Measurements from ENCODE around the gene SGMS2. TPM values are rescaled to one million over a fixed set of nuclear protein-coding genes. Genes with fewer than 3 reads are reported as not detected.

The SGMS2 gene
- total RNA-seq, 1 experiment from 2014 or later = 58.7 TPM

DNA sequence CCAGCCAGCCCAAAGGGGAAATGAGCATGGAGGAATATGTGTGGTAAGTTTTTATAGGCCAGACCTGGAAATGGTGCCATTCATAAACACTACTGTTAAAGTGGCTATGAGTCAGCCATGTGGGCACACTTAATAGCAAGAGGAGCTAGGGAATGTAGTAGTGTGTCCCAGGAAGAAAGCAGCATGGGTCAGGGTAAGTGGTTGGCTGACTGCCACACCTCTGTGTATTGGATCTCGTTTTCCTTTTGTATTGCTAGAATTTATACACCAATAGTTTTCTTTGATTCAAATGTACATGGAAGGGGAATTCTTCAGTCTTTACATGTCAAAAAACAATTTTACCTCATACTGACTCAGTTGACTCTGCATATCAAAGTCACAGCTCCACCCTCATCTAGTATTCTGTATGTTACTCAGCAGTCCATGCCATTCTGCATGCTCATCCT, 22.9 kb upstream of the SGMS2 start:
- H3K9ac ChIP-seq (ENCODE audit: low read length) = no peak overlapping the region
- no peaks in the 10 kb centered on the region for H3K9me2 ChIP-seq (replicated peaks; ENCODE audit: low read length)
- no peaks in the 10 kb centered on the region for H4K20me1 ChIP-seq (ENCODE audit: low read length)
- H3K27ac ChIP-seq (ENCODE audit: low read length) = peak overlapping the region; percentile 39; the same call in 1 of the 2 replicates
- H3K36me3 ChIP-seq (ENCODE audit: low read depth, low read length) = no peaks in the 10 kb centered on the region
- no TSS peak for BruUV-seq (replicated peaks)
- H3K9me3 ChIP-seq (ENCODE audit: low read length) = no peaks in the 10 kb centered on the region
- ChIA-PET POLR2A (ENCODE audit: unreplicated experiment) (no interaction called here), CTCF (no interaction called here)
- TF ChIP-seq, protein P1, sequence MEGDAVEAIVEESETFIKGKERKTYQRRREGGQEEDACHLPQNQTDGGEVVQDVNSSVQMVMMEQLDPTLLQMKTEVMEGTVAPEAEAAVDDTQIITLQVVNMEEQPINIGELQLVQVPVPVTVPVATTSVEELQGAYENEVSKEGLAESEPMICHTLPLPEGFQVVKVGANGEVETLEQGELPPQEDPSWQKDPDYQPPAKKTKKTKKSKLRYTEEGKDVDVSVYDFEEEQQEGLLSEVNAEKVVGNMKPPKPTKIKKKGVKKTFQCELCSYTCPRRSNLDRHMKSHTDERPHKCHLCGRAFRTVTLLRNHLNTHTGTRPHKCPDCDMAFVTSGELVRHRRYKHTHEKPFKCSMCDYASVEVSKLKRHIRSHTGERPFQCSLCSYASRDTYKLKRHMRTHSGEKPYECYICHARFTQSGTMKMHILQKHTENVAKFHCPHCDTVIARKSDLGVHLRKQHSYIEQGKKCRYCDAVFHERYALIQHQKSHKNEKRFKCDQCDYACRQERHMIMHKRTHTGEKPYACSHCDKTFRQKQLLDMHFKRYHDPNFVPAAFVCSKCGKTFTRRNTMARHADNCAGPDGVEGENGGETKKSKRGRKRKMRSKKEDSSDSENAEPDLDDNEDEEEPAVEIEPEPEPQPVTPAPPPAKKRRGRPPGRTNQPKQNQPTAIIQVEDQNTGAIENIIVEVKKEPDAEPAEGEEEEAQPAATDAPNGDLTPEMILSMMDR (conservative IDR thresholded peaks at IDR 0.05; ENCODE audit: low read depth, low read length) = no peak
- TF ChIP-seq EZH2phosphoT487 (IDR thresholded peaks at IDR 0.05; ENCODE audit: borderline replicate concordance, low read length) = no peak
- TF ChIP-seq EZH2 (IDR thresholded peaks at IDR 0.05; ENCODE audit: low read length, unreplicated experiment) = no peak
- H3K79me2 ChIP-seq (ENCODE audit: low read length) = no peaks in the 10 kb centered on the region
- H2AFZ ChIP-seq (ENCODE audit: low read length) = no peak overlapping the region
- DNase-seq (peak; percentile 83), ATAC-seq (peak; percentile 97)
- peaks cover 18% of the 10 kb centered on the region for H3K4me1 ChIP-seq (ENCODE audit: insufficient read depth, low read length)
- intact Hi-C loops (cut with micrococcal nuclease) = loop anchor here (1.0 kb wide), 1 partner anchor 23 kb away; the partner anchor contains the start of gene SGMS2
- no peak overlapping the region for H3K4me3 ChIP-seq (ENCODE audit: low read length)
- H3F3A ChIP-seq (ENCODE audit: low read length, unreplicated experiment) = no peaks in the 10 kb centered on the region
- no peaks in the 10 kb centered on the region for H3K27me3 ChIP-seq (ENCODE audit: low read length)
- peak overlapping the region; percentile 48 for H3K4me2 ChIP-seq (ENCODE audit: low read length)

DNA sequence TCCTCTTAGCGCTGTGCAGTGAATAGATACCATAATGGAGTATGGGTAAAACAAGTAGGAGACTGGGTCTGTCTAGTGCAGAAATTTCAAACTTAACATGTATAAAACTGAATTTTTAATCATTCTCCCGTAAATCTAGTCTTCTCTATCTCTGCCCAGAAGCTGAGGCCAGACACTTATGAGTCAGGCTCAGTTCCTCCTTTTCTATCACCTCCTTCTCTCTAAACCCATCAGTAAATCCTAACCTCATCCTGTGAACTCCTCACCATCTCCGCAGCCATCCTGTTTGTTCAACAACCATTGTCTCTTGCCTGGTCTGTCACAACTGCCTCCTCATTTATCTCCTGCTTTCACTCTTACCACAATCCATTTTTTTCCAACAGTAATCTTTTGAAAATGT, 19.8 kb upstream of the SGMS2 start:
- BruUV-seq (replicated peaks) = no TSS peak
- no peak for DNase-seq
- H3K27ac ChIP-seq (ENCODE audit: low read length) = no peak overlapping the region
- no peaks in the 10 kb centered on the region for H3K9me3 ChIP-seq (ENCODE audit: low read length)
- no peaks in the 10 kb centered on the region for H3F3A ChIP-seq (ENCODE audit: low read length, unreplicated experiment)
- H3K9me2 ChIP-seq (replicated peaks; ENCODE audit: low read length) = no peaks in the 10 kb centered on the region
- intact Hi-C loops (cut with micrococcal nuclease) = no loop called here
- no peaks in the 10 kb centered on the region for H3K27me3 ChIP-seq (ENCODE audit: low read length)
- H3K4me3 ChIP-seq (ENCODE audit: low read length) = no peak overlapping the region
- no peak overlapping the region for H3K9ac ChIP-seq (ENCODE audit: low read length)
- no peaks in the 10 kb centered on the region for H3K79me2 ChIP-seq (ENCODE audit: low read length)
- H3K4me2 ChIP-seq (ENCODE audit: low read length) = no peak overlapping the region
- no peak for TF ChIP-seq EZH2 (IDR thresholded peaks at IDR 0.05; ENCODE audit: low read length, unreplicated experiment)
- no peaks in the 10 kb centered on the region for H4K20me1 ChIP-seq (ENCODE audit: low read length)
- ChIA-PET POLR2A (ENCODE audit: unreplicated experiment) (no interaction called here), CTCF (no interaction called here)
- ATAC-seq = no peak
- peaks cover 18% of the 10 kb centered on the region for H3K4me1 ChIP-seq (ENCODE audit: insufficient read depth, low read length)
- no peaks in the 10 kb centered on the region for H3K36me3 ChIP-seq (ENCODE audit: low read depth, low read length)
- H2AFZ ChIP-seq (ENCODE audit: low read length) = no peak overlapping the region

DNA sequence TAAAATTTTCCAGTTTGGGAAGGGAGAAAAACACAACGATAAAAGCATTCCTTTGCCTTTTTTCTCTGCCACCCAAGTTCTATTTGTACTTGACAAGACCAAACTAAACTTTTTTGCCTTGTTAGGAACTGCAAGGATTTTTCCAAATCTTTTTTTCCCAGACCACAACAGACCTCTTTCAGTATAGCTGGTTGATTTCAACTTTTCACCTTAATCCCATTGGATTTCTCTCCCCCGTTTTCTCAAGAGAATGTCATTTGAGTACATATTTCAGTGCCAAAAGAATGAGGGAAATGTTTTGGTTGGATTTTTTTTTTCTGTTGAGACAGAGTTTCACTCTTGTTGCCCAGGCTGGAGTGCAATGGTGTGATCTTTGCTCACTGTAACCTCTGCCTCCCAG, 18.5 kb upstream of the SGMS2 start:
- no peaks in the 10 kb centered on the region for H3K36me3 ChIP-seq (ENCODE audit: low read depth, low read length)
- no peaks in the 10 kb centered on the region for H3K79me2 ChIP-seq (ENCODE audit: low read length)
- no peak overlapping the region for H3K9ac ChIP-seq (ENCODE audit: low read length)
- ChIA-PET POLR2A (ENCODE audit: unreplicated experiment) (no interaction called here), CTCF (no interaction called here)
- no peaks in the 10 kb centered on the region for H3K9me2 ChIP-seq (replicated peaks; ENCODE audit: low read length)
- no peaks in the 10 kb centered on the region for H3F3A ChIP-seq (ENCODE audit: low read length, unreplicated experiment)
- no peak overlapping the region for H3K4me3 ChIP-seq (ENCODE audit: low read length)
- H3K27ac ChIP-seq (ENCODE audit: low read length) = no peak overlapping the region
- ATAC-seq = no peak
- no peak for DNase-seq
- H4K20me1 ChIP-seq (ENCODE audit: low read length) = no peaks in the 10 kb centered on the region
- no peak overlapping the region for H3K4me2 ChIP-seq (ENCODE audit: low read length)
- no peak overlapping the region for H2AFZ ChIP-seq (ENCODE audit: low read length)
- H3K27me3 ChIP-seq (ENCODE audit: low read length) = no peaks in the 10 kb centered on the region
- intact Hi-C loops (cut with micrococcal nuclease) = no loop called here
- H3K9me3 ChIP-seq (ENCODE audit: low read length) = no peaks in the 10 kb centered on the region
- BruUV-seq (replicated peaks) = no TSS peak
- peaks cover 15% of the 10 kb centered on the region for H3K4me1 ChIP-seq (ENCODE audit: insufficient read depth, low read length)
- no peak for TF ChIP-seq EZH2 (IDR thresholded peaks at IDR 0.05; ENCODE audit: low read length, unreplicated experiment)
- TF ChIP-seq, protein P1 (conservative IDR thresholded peaks at IDR 0.05; ENCODE audit: low read depth, low read length) = no peak
- no peak for TF ChIP-seq EZH2phosphoT487 (IDR thresholded peaks at IDR 0.05; ENCODE audit: borderline replicate concordance, low read length)

All from PC-3 (cell line).